D341Med (cell line): Measurements from ENCODE around the gene CRELD1.

Experiments
- DNase-seq: peaks from one replicate; pipeline ENCODE4 v3.0.0; 2012; ENCODE audit warnings: low spot score

Gene CRELD1

GRCh38 chr3:9957214-9957613 is 23.6 kb downstream of the CRELD1 start:
- DNase-seq = no peak

GRCh38 chr3:9965200-9965875 is 31.7 kb downstream of the CRELD1 start:
- DNase-seq = no peak

- DNase-seq = no peak
Observed at GRCh38 chr3:9966841-9967240, 33.2 kb downstream of the CRELD1 start.

- DNase-seq = no peak
Observed at GRCh38 chr3:9969632-9970019, 36.0 kb downstream of the CRELD1 start.

GRCh38 chr3:9970020-9970652 is 36.5 kb downstream of the CRELD1 start:
- no peak for DNase-seq

- no peak for DNase-seq
Observed at GRCh38 chr3:9976721-9977709, 43.4 kb downstream of the CRELD1 start.

GRCh38 chr3:9978710-9979305 is 45.2 kb downstream of the CRELD1 start:
- DNase-seq = no peak

GRCh38 chr3:9980251-9980650 is 46.6 kb downstream of the CRELD1 start:
- no peak for DNase-seq

GRCh38 chr3:9986230-9986725 is 52.6 kb downstream of the CRELD1 start:
- no peak for DNase-seq

- DNase-seq = no peak
Observed at GRCh38 chr3:9994086-9994844, 60.6 kb downstream of the CRELD1 start.
